NT2/D1 (cell line): ENCODE data around the gene ATE1.

Experiments used
- SUZ12 ChIP-seq: IDR thresholded peaks from 2 replicates; pipeline ENCODE4 v1.6.1; 2011; ENCODE audit not compliant: insufficient read length, insufficient read depth; ENCODE audit errors: extremely low read depth
- YY1 ChIP-seq: IDR thresholded peaks from 2 replicates; pipeline ENCODE4 v1.6.1; 2011; ENCODE audit not compliant: insufficient read length, insufficient read depth
- ZNF274 ChIP-seq: IDR thresholded peaks from 2 replicates; pipeline ENCODE4 v1.6.1; 2011; ENCODE audit warnings: mild to moderate bottlenecking, low read depth, low read length

- TF ChIP-seq YY1 (no peak), SUZ12 (no peak), ZNF274 (no peak)
These were observed 136.1 kb downstream of the ATE1 start for GRCh38 chr10:121791761-121792160.
